ENCODE measurements around the gene PAX7.
"Not testable (repeated sequence)": the region's sequence is repeated elsewhere in the genome, so short reads cannot be mapped to it uniquely, and the experiment has no call there.

The PAX7 gene

DNA sequence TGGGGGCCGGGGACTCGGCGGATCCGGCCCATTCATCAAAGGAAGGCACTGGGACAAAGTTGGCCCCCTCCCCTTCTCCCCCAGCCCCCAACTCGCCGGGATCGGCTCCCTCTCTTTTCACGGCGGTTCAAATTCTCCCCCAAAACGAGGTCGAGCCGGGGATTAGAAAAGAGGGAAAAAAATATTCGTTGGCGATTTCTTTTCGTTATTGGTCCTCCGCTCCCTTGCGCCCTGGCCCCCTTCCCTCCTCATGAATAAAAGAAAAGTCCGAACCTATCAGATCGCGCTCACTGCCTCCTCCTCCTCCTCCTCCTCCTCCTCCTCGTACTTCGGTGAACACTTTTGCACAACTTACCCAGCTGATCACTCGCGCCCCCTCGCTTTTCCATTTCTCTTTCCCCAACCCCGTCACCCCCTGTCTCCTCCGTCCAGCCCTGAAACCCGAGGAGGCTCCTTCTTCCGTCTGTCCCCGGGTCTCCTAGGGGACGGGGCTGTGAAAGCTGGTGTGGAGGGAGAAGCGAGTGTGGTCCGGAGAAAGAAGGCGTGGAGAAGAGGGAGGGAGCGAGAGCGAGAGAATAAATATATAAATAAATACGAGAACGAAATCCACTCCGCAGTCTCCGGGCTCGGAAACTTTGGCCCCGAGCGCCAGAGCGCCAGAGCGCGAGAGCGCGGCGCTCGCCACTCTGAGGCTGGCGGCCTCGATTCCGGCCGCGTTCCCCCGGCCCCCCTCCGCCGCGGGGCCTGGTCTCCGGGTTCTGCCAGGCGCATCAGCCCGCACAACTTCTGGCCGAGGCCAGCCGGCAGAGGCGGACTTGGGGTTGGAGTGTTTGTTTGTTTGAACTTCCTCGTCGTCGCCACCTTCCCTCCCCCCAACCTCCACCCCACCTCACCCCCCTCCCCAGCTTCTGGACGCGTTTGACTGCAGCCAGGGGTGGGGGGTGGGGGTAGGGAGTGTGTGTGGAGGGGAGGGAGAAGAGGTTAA is at the start of gene PAX7:
Gene PAX7 (plus strand): TSS at position 336 of the 985 bp plus-strand sequence. CDS start 758 bp downstream, outside the sequence.
- DNase-seq (ENCODE audit: low read depth in 2 of 2): no peak

DNA sequence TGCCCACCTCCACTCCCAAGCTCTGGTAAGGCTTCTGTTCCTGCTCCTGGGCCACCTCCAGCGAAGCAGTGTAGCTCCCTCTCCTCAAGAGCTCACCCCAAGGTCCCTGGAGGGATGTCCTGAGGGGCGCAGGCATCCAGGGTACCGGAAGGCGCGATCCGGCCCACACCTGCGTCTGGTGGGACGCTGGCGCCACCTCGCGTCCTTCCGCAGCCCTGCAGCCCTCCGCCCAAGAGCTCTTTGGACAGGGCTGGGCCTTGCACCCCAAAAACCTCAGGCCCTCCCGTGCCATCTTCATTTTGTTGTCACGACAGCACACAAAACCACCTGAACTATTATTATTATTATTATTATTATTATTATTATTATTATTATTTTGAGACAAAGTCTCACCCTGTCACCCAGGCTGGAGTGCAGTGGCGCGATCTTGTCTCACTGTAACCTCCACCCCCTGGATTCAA is 49.2 kb upstream of the PAX7 start:
- DNase-seq (ENCODE audit: low read depth in 2 of 2): no peak

DNA sequence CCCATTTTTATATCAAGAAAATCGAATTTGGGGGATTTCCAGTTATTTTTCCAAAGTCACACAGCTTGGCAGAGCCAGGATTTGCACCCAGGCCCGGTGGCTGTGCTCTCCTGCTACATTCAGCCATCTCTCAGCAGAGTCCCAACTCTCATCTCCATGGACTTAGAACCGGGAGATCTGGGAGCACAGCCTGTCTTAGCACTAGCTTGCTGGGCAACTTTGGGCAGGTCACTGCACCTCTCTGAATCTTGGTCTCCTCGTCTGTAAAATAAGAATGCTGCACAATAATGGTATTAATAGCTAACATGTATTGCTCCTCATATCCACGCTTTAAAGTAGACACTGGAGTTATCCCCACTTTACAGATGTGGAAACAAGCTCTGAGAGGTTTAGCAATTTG is 47.8 kb upstream of the PAX7 start:
- no peak for DNase-seq (ENCODE audit: low read depth in 2 of 2)

DNA sequence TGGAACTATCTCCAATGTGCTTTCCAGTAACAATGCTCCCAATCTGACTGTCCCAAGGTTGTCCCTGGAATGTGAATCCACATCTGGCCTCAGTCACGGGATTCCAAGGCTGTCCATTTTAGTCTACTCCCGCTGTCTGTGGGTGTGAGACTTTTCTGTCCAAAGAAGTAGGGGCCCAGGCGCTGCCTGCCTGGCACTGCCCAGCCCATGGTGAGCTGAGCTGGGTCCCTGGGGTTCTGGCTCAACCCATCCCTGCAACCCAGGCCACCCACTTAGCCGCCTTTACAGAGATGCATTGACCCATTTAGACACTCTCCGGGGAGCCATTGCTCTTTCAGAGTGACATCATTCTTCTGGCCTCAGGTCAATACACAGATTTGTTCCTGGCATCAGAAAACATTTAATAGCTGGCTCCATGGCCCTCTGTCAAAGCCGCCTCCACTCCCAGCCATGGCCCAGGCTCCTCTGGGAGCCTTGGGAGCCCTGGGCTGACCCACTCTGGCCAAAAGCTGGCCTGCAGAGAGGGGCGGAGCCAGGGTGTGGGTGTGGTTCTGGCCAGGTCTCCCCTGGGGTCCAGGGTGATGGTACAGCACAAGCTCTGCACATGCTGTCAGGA is 47.2 kb upstream of the PAX7 start:
- DNase-seq (ENCODE audit: low read depth in 2 of 2): no peak

DNA sequence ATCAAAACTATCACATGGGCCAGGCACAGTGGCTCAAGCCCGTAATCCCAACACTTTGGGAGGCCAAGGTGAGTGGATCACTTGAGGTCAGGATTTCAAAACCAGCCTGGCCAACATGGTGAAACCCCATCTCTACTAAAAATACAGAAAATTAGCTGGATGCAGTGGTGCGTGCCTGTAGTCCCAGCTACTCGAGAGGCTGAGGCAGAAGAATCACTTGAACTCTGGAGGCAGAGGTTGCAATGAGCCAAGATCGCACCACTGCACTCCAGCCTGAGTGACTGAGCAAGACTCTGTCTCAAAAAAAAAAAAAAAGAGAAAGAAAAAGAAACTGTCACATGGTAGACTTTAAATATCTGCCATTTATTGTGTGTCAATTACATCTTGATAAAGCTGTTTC is 44.6 kb upstream of the PAX7 start:
- DNase-seq (ENCODE audit: low read depth in 2 of 2): not testable (repeated sequence)

DNA sequence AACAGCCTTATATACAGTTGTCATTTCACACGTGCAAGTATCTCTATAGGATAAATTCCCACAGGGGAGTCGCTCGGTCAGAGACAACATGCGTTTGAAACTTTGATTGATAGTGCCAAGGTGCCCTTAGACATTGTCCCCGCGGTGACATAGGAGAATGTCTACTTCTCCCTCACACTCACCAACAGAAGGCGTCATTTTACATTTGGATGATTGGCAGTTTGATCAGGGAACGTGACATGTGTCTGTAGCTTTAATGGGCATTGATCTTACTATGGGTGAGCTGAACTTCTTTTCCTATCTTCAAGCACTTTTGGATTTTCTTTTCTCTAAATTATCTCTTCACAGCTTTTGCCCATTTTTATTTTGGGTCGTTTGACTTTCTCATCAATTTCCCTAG is 42.6 kb upstream of the PAX7 start:
- DNase-seq (ENCODE audit: low read depth in 2 of 2): no peak

DNA sequence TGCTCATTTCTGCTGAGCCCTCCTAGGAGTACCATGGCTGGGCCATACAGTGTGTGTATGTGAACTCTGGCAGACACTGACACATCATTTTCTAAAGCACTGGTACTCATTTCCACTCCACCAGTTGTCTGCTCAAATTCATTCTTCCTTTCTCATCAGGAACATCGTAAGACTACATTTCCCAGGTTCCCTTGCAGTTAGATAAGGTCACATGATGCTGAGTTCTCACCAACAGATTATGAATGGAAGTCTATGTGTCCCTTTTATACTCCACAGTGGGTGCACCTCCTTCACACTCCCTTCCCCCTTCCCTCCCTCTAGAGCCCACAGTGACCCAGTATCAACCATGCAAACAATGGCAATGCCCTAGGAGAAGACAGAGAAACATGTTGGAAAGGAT is 38.3 kb upstream of the PAX7 start:
- no peak for DNase-seq (ENCODE audit: low read depth in 2 of 2)

DNA sequence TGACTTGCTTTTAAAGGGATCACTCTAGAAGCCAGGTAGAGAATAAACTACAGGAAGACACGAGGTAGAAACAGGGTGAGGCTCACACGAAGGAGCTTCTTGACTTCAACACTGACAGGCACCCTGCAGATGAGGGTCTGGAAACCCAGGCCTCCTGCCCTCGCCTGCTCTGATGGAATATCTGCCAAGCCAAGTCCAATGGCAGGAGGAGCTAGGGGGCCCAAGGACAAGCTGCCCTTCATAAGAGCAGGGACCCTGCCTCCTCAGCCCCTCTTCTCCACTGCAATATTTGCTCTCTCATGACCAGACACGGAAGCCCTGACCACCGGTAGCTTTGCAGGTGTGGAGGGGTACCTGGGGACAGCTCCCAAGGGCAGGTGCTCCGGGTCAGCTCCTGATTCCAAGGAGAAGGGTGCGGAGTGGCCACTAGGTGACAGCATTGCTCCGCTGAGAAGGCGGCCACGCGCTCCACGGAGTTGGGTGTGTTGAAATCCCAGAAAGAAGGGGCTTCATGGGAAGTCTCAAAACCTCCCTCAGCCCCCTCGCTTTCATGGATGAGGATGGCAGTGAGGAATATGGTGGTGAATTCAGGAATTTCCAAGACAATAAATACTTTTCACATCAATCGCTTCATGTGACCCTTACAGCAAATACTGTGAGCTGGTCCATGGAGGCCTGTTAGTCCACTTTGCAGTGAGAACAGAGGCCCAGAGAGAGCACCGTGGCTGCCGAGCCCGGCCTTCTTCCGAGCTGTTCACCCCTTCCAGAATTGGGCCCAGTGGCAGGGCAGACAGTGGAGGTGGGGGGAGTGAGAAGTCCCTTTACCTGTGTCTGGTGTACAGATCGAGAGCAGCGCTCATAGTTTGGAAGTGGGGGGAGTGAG is 33.2 kb upstream of the PAX7 start:
- DNase-seq (ENCODE audit: low read depth in 2 of 2): peak in 1 of 2 donors; percentile 3

DNA sequence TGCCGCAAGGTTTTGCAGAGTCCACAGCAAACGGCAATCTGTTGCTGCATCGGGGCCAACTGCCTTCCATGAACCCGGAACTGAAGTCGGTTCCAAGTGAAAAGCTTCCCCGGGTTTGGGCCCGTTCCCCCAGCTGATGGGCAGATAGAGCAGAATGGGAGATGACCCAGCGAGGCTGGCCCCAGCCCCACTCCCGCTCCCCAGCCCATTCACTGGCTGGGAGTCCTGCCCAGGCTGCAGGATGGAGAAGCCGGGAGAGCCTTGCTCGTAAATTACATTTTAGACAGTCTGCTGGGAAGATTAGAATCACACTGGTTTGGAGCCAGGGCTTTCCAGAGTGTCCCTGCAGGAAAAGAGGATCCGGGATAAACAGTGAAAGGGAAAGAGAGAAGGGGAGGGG is 31.6 kb upstream of the PAX7 start:
- no peak for DNase-seq (ENCODE audit: low read depth in 2 of 2)

DNA sequence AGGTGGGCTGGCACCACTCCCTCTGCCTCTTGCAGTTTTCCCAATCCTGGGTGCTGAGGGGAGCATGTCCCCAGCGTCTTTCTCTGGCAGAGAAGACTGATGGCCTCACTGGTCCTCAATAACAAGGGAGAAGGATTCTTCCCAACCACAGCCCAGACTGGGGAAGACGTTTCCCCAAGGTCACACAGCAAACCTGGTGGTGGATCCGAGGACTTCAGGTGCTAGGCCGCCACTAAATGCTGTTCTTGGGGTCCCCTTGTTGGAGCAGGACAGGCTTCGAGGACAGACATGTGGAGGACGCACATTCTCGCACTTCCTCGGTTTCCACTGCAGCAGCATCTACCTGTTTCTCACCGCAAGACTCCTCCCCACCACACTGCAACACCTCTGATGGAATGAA is 30.9 kb upstream of the PAX7 start:
- no peak for DNase-seq (ENCODE audit: low read depth in 2 of 2)

DNA sequence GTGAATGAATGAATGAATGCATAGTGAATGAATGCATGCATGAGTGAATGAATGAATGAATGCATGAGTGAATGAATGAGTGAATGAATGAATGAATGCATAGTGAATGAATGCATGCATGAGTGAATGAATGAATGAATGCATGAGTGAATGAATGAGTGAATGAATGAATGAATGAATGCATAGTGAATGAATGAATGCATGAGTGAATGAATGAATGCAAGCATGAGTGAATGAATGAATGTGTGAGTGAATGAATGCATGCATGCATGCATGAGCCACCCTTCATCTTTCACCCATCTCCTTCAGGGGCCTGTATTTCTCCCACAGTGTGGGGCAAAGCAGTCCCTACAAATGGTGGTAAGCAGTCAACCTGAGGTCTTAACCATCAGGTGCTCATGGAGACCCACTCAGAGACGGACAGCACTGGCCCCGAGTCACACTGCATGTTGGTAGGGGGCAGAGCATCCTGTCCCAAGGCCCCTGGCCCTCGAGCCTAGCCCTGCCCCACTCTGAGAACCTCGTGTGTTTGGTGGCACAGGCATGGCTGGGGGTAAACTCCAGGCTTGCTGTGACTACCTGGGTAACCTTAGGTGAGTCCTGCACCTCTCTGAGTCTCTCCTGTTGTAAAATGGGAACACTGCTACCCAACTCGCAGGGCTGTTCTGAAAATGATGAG is 28.0 kb upstream of the PAX7 start:
- DNase-seq (ENCODE audit: low read depth in 2 of 2): no peak

DNA sequence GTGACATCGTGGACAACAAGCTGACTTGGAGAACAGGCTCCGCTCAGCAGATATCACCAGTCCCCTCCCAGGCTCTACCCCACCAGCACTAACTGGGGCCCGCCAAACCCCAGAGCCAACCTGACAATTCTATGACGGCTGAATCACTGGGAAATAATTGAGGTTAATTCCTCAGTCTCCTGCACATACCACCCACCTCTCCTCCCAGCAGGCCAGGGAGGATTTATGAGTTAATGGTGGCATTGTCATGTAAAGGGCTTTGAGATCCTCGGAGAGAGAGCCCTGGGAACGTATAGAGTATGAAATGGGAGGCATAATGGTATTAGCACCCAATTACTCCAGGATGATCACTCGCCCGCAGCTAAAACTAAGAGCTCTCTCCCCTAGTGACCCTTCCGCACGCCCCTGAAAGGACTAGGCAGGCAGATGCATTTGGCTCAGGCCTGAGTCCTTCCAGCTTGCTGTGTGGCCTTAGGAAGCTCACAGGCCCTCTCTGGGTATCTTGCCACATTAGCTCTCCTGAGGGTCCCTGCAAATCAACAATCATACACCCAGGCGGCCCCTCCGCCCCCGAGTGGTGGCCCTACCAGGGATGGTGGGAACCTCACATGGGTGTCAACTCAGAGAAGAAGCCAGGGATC is 27.3 kb upstream of the PAX7 start:
- no peak for DNase-seq (ENCODE audit: low read depth in 2 of 2)

DNA sequence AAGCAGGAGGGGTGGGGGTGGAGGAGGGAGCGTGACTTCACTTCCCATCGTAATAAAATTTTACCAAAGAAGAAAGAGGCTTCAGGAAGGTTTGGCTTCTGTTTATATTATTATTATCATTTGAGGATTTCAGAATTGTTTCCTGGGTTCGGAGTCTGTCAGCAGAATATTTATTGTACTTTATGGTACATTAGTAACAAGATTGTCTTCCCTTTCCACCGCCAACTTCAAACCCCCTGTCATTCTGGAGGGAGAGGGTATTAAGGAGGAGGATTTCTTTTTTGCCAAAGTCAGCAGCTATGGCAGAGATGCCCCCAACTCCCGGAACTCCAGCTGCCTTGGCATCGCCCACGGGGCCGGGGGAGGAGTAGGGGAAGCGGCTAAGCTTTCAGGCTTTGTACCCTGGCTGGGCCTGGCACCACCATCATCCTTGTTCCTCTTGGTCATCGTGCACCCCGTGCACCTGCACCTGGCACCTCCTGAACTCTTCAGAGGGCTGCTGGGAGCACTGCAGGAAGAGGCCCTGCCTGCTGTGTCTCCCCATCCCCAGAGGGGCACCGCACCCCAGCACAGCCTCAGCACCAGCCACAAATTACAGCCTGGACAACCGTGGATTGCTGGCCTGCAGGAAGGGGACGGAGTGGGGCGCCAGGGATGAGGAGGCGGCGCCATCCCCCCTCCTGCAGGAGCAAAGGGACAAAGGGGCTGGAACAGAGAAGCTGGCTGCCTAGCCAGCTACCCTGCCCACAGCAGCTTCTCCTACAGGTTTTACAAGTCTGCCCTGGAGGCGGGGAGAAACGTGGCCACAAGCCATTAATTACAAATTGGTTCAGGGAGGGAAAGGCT is 24.0 kb upstream of the PAX7 start:
- no peak for DNase-seq (ENCODE audit: low read depth in 2 of 2)

DNA sequence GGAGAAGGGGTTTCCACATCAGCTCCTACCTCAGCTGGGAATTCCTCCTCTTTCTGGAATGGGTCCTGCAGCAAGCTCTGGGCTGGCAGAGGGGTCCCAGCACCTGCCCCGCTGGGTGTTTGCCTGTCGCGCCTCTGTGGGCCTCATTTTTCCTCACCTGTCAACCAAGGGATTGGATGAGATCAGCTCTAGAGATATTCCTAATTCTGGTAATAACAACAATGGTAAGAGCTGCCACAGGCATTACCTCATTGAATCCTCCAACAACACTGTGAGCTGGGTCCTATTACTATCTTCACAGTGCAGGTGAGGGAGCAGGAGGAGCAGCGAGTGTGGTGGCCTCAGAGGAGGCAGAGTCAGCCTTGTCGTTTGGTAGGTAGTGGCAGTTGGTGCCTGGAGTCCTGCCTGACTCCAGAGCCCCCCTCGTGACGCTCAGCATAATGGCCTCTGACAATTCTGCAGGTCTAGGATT is 23.3 kb upstream of the PAX7 start:
- no peak for DNase-seq (ENCODE audit: low read depth in 2 of 2)

DNA sequence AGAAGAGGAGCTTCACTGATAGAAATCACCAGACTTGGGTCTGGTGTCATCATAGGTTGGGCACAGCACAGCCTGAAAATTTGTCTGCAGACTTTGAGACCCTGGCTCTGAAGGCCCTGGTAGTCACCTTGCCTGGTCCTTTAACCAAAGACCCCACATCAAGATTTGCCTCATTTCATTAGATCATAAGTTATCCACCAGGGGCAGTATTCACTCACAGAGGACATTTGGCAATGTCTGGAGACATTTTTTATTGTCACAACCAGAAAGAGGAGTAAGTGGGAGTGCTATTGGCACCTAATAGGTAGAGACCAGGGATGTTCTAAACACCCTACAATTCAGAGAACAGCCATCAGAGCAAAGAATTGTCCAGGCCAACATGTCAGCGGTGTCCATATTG is 22.1 kb upstream of the PAX7 start:
- DNase-seq (ENCODE audit: low read depth in 2 of 2): no peak

DNA sequence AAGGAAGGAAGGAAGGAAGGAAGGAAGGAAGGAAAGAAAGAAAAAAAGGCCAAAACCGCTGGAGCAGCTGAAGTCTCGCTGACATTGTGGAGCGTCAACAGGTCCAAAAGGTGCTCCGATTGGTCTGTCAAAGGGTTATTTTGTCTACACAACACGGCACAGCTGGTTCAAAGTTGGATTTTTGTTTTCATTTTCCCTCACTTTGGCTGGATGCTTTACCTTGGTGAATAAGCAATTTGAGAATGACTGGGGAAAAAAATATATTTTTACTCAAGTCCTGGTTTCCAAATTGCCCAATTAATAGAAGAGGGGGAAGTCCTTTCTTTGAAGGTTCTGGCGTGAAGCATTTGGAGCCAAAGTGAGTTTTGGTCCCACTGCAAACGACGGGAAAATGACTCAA is 19.3 kb upstream of the PAX7 start:
- no peak for DNase-seq (ENCODE audit: low read depth in 2 of 2)

DNA sequence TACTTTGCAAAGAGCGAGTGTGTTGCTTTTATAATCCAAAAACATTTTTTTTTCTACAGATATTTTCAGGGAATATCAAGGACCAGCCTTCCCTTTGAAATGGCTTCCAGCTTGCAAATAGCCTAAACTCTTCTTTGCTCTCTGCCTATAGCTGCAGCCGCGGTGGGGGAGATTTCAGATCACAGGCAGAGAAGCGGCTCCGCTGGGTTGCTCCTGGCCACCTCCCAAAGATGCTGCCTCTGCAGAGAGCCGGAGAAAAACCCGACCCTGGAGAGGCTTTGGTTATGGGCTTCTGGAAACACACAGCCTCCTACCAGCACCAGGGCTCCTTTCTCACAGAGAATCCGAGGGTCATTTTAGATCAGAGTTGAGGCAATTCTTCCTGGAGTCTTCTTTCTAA is 18.6 kb upstream of the PAX7 start:
- DNase-seq (ENCODE audit: low read depth in 2 of 2): no peak

DNA sequence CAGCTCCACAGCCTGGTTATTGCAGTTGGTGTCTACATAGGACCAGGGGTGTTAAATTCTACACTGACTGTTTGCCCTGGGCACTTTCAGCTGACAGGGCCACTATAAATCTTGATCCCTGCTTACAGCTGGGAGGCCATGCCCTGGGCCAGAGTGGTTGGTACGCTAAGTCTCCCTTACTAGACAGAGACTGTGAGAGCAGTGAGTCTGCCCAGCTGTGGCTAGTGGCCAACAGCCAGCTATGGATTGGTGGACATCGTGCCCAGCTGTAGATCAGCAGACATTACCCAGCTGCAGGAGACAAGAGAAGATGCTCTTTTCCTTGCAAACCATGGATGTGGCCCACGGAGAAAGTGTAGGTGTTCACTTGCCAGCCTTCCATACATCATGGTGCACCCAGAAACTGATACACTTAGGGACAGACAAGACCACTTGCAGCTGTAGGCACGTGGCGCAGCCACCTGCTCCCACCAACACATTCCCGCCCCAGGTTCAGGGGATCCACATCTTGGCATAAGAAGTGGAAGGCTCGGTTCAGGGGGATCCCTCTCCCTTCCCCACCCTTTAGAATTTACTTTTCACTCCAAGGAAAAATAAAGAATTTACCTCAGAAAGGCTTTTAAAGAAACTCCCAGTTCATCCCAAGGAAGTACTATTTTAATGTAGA is 16.4 kb upstream of the PAX7 start:
- no peak for DNase-seq (ENCODE audit: low read depth in 2 of 2)

Data from activated CD8-positive, alpha-beta memory T cell treated with anti-CD3 and anti-CD28 coated beads for 4 hours (primary cell).